ENCODE measurements around the gene PKLR. TPM values are rescaled to one million over a fixed set of nuclear protein-coding genes. Genes with fewer than 3 reads are reported as not detected.

Gene PKLR
- total and polyA plus RNA-seq, 2 of the 4 experiments (the other 2 are of a cell fraction), result 0.03 TPM; not detected in 1

DNA sequence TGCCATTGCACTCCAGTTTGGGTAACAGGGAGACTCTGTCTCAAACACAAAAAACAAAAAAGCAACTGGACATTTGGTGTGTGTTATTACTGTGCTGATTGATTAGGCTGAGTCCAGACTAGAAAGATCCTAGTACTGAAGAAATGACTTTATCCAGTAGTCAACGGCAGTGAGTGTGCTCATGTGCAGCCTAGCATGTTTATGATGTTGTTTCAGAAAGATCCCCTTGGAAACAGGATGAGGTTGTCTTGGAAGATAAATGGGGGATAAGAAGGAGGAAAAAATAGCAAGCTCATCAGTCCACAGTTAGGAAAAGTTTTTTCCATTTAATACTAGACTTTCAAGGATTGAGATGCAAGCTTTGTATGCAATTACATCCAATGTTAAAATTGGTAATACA is 33.7 kb upstream of the PKLR start:
- no peak overlapping the region for H3K4me2 ChIP-seq (ENCODE audit: low read depth, low read length)
- ATAC-seq (ENCODE audit: low read depth) (no peak), DNase-seq (no peak)
- H3K23ac ChIP-seq (ENCODE audit: low read depth, low read length), result no peak overlapping the region
- POLR2A ChIA-PET (ENCODE audit: unreplicated experiment), result no interaction called here
- intact Hi-C loops (cut with micrococcal nuclease) (no loop called here), dilution Hi-C loops (cut with HindIII; ENCODE audit: low sequenced_read_pairs, unreplicated experiment) (no loop called here), in situ Hi-C loops (cut with MboI; ENCODE audit: low sequenced_read_pairs) (no loop called here)
- no peak overlapping the region for H2AFZ ChIP-seq (replicated peaks; ENCODE audit: low read length, poor library complexity)
- H3K27ac ChIP-seq (ENCODE audit: insufficient read depth, low read length), result no peak overlapping the region
- no peak overlapping the region for H2BK20ac ChIP-seq (ENCODE audit: low read depth, low read length)
- H4K20me1 ChIP-seq (ENCODE audit: insufficient read depth, low read length), result 0 out of 2 replicates have a peak, but pooled peaks cover 9% of the 10 kb centered on the region
- H3K4ac ChIP-seq (ENCODE audit: low read depth, low read length), result no peak overlapping the region
- H3K36me3 ChIP-seq (ENCODE audit: control insufficient read depth, insufficient read depth, low read length), result peaks cover 35% of the 10 kb centered on the region
- CTCF ChIA-PET, result no interaction called here
- H4K91ac ChIP-seq (ENCODE audit: insufficient read depth, low read depth, low read length), result no peak overlapping the region
- no peaks in the 10 kb centered on the region for H3K4me1 ChIP-seq (ENCODE audit: control insufficient read depth, insufficient read depth, low read length)
- TF ChIP-seq RFX5 (IDR thresholded peaks at IDR 0.05; ENCODE audit: low read depth, low read length) (no peak), MAZ (IDR thresholded peaks at IDR 0.05; ENCODE audit: borderline replicate concordance, low read depth, low read length) (no peak), NFE2L2 (IDR thresholded peaks at IDR 0.05; ENCODE audit: low read depth, low read length) (no peak), CHD1 (IDR thresholded peaks at IDR 0.05; ENCODE audit: low read depth, low read length) (no peak), BHLHE40 (IDR thresholded peaks at IDR 0.05; ENCODE audit: low read depth, low read length) (no peak), FOS (IDR thresholded peaks at IDR 0.05; ENCODE audit: low read depth, low read length) (no peak), MXI1 (IDR thresholded peaks at IDR 0.05; ENCODE audit: borderline replicate concordance, low read depth, low read length) (no peak), CEBPB (IDR thresholded peaks at IDR 0.05; ENCODE audit: low read depth, low read length) (no peak), MAFK (IDR thresholded peaks at IDR 0.05; ENCODE audit: low read depth, low read length) (no peak), SMC3 (IDR thresholded peaks at IDR 0.05; ENCODE audit: low read depth, low read length) (no peak), RAD21 (IDR thresholded peaks at IDR 0.05; ENCODE audit: low read length) (no peak), POLR2A (IDR thresholded peaks at IDR 0.05; ENCODE audit: low read depth, low read length) (no peak), RCOR1 (IDR thresholded peaks at IDR 0.05; ENCODE audit: insufficient replicate concordance, low read length) (no peak)
- TF ChIP-seq, protein P1, sequence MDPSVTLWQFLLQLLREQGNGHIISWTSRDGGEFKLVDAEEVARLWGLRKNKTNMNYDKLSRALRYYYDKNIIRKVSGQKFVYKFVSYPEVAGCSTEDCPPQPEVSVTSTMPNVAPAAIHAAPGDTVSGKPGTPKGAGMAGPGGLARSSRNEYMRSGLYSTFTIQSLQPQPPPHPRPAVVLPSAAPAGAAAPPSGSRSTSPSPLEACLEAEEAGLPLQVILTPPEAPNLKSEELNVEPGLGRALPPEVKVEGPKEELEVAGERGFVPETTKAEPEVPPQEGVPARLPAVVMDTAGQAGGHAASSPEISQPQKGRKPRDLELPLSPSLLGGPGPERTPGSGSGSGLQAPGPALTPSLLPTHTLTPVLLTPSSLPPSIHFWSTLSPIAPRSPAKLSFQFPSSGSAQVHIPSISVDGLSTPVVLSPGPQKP (IDR thresholded peaks at IDR 0.05; ENCODE audit: borderline replicate concordance, low read depth, low read length), result no peak
- TF ChIP-seq, protein P2, sequence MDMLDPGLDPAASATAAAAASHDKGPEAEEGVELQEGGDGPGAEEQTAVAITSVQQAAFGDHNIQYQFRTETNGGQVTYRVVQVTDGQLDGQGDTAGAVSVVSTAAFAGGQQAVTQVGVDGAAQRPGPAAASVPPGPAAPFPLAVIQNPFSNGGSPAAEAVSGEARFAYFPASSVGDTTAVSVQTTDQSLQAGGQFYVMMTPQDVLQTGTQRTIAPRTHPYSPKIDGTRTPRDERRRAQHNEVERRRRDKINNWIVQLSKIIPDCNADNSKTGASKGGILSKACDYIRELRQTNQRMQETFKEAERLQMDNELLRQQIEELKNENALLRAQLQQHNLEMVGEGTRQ (IDR thresholded peaks at IDR 0.05; ENCODE audit: low read depth, low read length), result no peak
- TF ChIP-seq, protein P3, sequence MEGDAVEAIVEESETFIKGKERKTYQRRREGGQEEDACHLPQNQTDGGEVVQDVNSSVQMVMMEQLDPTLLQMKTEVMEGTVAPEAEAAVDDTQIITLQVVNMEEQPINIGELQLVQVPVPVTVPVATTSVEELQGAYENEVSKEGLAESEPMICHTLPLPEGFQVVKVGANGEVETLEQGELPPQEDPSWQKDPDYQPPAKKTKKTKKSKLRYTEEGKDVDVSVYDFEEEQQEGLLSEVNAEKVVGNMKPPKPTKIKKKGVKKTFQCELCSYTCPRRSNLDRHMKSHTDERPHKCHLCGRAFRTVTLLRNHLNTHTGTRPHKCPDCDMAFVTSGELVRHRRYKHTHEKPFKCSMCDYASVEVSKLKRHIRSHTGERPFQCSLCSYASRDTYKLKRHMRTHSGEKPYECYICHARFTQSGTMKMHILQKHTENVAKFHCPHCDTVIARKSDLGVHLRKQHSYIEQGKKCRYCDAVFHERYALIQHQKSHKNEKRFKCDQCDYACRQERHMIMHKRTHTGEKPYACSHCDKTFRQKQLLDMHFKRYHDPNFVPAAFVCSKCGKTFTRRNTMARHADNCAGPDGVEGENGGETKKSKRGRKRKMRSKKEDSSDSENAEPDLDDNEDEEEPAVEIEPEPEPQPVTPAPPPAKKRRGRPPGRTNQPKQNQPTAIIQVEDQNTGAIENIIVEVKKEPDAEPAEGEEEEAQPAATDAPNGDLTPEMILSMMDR (conservative IDR thresholded peaks at IDR 0.05; ENCODE audit: low read depth, low read length), result no peak
- no peaks in the 10 kb centered on the region for H3K27me3 ChIP-seq (ENCODE audit: control insufficient read depth, insufficient read depth, low read length)
- peaks cover 12% of the 10 kb centered on the region; the same call in 1 of the 2 replicates for H3K9me1 ChIP-seq (ENCODE audit: insufficient read depth, low read length)
- no peak overlapping the region for H3K4me3 ChIP-seq (ENCODE audit: insufficient read depth, low read depth, low read length)
- H2BK5ac ChIP-seq (ENCODE audit: low read depth, low read length, poor library complexity, severe bottlenecking), result no peak overlapping the region
- no peak overlapping the region for H2AK5ac ChIP-seq (ENCODE audit: low read depth, low read length)
- WGBS, 2 experiments (ENCODE audit: extremely low coverage in 2 of 2, insufficient read length in 1 of 2), result 60% methylated on average over 1 of the region's 1 CpG; no CpG with 5 or more reads in 1 of the 2 experiments
- no peak overlapping the region for H2BK120ac ChIP-seq (ENCODE audit: low read depth, low read length)
- H3K56ac ChIP-seq (ENCODE audit: extremely low read depth, insufficient read depth, low read length), result no peak overlapping the region
- no peak overlapping the region for H4K5ac ChIP-seq (ENCODE audit: low read depth, low read length)
- BruUV-seq (replicated peaks), result no TSS peak
- no peak overlapping the region for H4K8ac ChIP-seq (ENCODE audit: low read depth in 2 of 2, low read length in 2 of 2)
- no peak overlapping the region for H3K9ac ChIP-seq (ENCODE audit: low read depth, low read length)
- H2AK9ac ChIP-seq (replicated peaks; ENCODE audit: low read depth, low read length, poor library complexity), result no peak overlapping the region
- H3K9me3 ChIP-seq (ENCODE audit: control insufficient read depth, insufficient read depth, low read length), result no peaks in the 10 kb centered on the region
- peaks cover 5 to 25% of the 10 kb centered on the region in 2 experiments; a peak in 2 of 4 replicates for H3K79me1 ChIP-seq (ENCODE audit: low read depth in 1 of 2, low read length in 2 of 2)
- H3K14ac ChIP-seq (replicated peaks; ENCODE audit: low read depth, low read length), result no peak overlapping the region
- no peak overlapping the region for H3K18ac ChIP-seq (ENCODE audit: low read depth, low read length)
- H2BK15ac ChIP-seq (ENCODE audit: low read depth, low read length), result no peak overlapping the region
